ENCODE results near the gene PIK3C3.

Gene PIK3C3

GRCh38 chr18:42092848-42093247 is 137.8 kb downstream of the PIK3C3 start:
- Histone ChIP-seq H3K36me3 (ENCODE audit: low read depth) (no peaks in the 10 kb centered on the region), H3K9me3 (ENCODE audit: severe bottlenecking) (no peaks in the 10 kb centered on the region), H3K4me1 (ENCODE audit: insufficient read depth, poor library complexity, severe bottlenecking) (no peaks in the 10 kb centered on the region), H3K27ac (ENCODE audit: poor library complexity, severe bottlenecking) (no peak overlapping the region), H3K27me3 (ENCODE audit: insufficient read depth, poor library complexity, severe bottlenecking) (no peaks in the 10 kb centered on the region), H3K4me3 (ENCODE audit: severe bottlenecking) (no peak overlapping the region)
- TF ChIP-seq CTCF (IDR thresholded peaks at IDR 0.05; ENCODE audit: poor library complexity, severe bottlenecking), result no peak
- DNase-seq (ENCODE audit: low spot score) (no peak), ATAC-seq (ENCODE audit: low read depth) (no peak)

GRCh38 chr18:42094875-42095274 is 139.8 kb downstream of the PIK3C3 start:
- H3K4me1 ChIP-seq (ENCODE audit: insufficient read depth, poor library complexity, severe bottlenecking), result no peaks in the 10 kb centered on the region
- no peak overlapping the region for H3K4me3 ChIP-seq (ENCODE audit: severe bottlenecking)
- H3K27ac ChIP-seq (ENCODE audit: poor library complexity, severe bottlenecking), result no peak overlapping the region
- no peaks in the 10 kb centered on the region for H3K36me3 ChIP-seq (ENCODE audit: low read depth)
- H3K27me3 ChIP-seq (ENCODE audit: insufficient read depth, poor library complexity, severe bottlenecking), result no peaks in the 10 kb centered on the region
- no peak for ATAC-seq (ENCODE audit: low read depth)
- DNase-seq (ENCODE audit: low spot score), result no peak
- no peaks in the 10 kb centered on the region for H3K9me3 ChIP-seq (ENCODE audit: severe bottlenecking)
- TF ChIP-seq CTCF (IDR thresholded peaks at IDR 0.05; ENCODE audit: poor library complexity, severe bottlenecking), result no peak

GRCh38 chr18:42095732-42096377 is 140.8 kb downstream of the PIK3C3 start:
- Histone ChIP-seq H3K27ac (ENCODE audit: poor library complexity, severe bottlenecking) (no peak overlapping the region), H3K4me3 (ENCODE audit: severe bottlenecking) (no peak overlapping the region), H3K27me3 (ENCODE audit: insufficient read depth, poor library complexity, severe bottlenecking) (no peaks in the 10 kb centered on the region), H3K9me3 (ENCODE audit: severe bottlenecking) (no peaks in the 10 kb centered on the region), H3K36me3 (ENCODE audit: low read depth) (no peaks in the 10 kb centered on the region), H3K4me1 (ENCODE audit: insufficient read depth, poor library complexity, severe bottlenecking) (no peaks in the 10 kb centered on the region)
- DNase-seq (ENCODE audit: low spot score) (no peak), ATAC-seq (ENCODE audit: low read depth) (no peak)
- no peak for TF ChIP-seq CTCF (IDR thresholded peaks at IDR 0.05; ENCODE audit: poor library complexity, severe bottlenecking)

- Histone ChIP-seq H3K4me3 (ENCODE audit: severe bottlenecking) (no peak overlapping the region), H3K36me3 (ENCODE audit: low read depth) (no peaks in the 10 kb centered on the region), H3K9me3 (ENCODE audit: severe bottlenecking) (no peaks in the 10 kb centered on the region), H3K27me3 (ENCODE audit: insufficient read depth, poor library complexity, severe bottlenecking) (no peaks in the 10 kb centered on the region), H3K27ac (ENCODE audit: poor library complexity, severe bottlenecking) (no peak overlapping the region), H3K4me1 (ENCODE audit: insufficient read depth, poor library complexity, severe bottlenecking) (no peaks in the 10 kb centered on the region)
- ATAC-seq (ENCODE audit: low read depth), result no peak
- DNase-seq (ENCODE audit: low spot score), result no peak
- no peak for TF ChIP-seq CTCF (IDR thresholded peaks at IDR 0.05; ENCODE audit: poor library complexity, severe bottlenecking)
These were observed 145.2 kb downstream of the PIK3C3 start for GRCh38 chr18:42100248-42100647.

GRCh38 chr18:42100911-42101310 is 145.9 kb downstream of the PIK3C3 start:
- H3K27ac ChIP-seq (ENCODE audit: poor library complexity, severe bottlenecking), result no peak overlapping the region
- H3K36me3 ChIP-seq (ENCODE audit: low read depth), result no peaks in the 10 kb centered on the region
- no peak for DNase-seq (ENCODE audit: low spot score)
- no peaks in the 10 kb centered on the region for H3K27me3 ChIP-seq (ENCODE audit: insufficient read depth, poor library complexity, severe bottlenecking)
- no peak for TF ChIP-seq CTCF (IDR thresholded peaks at IDR 0.05; ENCODE audit: poor library complexity, severe bottlenecking)
- ATAC-seq (ENCODE audit: low read depth), result no peak
- H3K4me1 ChIP-seq (ENCODE audit: insufficient read depth, poor library complexity, severe bottlenecking), result no peaks in the 10 kb centered on the region
- no peaks in the 10 kb centered on the region for H3K9me3 ChIP-seq (ENCODE audit: severe bottlenecking)
- H3K4me3 ChIP-seq (ENCODE audit: severe bottlenecking), result no peak overlapping the region

All from RWPE2 (cell line).